ENCODE measurements around the gene SLC9A4.
"Not testable (repeated sequence)": the region's sequence is repeated elsewhere in the genome, so short reads cannot be mapped to it uniquely, and the experiment has no call there.

The SLC9A4 gene

DNA sequence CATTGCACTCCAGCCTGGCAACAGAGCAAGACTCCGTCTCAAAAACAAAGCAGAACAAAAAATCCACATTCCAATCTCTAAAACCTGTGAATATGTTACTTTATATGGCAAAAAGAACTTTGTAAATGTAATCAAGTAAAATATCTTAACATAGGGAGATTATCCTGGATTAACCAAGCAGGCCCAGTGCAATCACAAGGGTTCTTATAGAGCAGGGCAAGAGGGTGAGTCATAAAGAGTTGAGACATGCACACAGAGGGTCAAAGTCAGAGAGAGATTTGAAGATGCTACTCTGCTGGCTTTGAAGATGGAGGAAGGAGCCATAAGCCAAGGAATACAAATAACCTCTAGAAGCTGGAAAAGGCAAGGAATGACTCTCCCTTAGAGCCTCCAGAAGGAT is 85.4 kb downstream of the SLC9A4 start:
- no peak for DNase-seq

DNA sequence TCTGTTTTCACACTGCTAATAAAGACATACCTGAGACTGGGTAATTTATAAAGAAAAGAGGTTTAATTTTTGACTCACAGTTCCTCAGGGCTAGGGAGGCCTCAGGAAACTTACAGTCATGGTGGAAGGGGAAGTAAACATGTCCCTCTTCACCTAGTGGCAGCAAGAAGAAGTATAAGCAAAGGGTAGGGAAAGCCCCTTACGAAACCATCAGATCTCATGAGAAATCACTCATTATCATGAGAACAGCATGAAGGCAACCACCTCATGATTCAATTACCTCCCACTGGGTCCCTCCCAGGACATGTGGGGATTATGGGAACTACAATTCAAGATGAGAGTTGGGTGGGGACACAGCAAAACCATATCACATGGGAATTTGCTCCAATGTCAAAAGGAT is 89.5 kb downstream of the SLC9A4 start:
- DNase-seq: not testable (repeated sequence)

DNA sequence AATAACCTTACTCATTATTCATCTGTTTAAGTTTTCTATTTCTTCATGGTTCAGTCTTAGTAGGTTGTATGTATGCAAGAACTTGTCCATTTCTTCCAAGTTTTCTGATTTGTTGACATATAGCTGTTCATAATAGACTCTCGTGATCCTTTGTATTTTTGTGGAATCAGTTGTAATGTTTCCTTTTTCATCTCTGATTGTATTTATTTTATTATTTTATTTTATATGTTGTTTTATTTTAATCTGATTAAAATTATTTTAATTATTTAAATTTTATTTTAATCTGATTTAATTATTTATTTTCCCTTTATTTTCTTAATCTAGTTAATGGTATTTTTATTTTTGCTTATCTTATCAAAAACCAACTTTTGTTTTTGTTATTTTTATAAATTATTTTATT is 102.9 kb downstream of the SLC9A4 start:
- DNase-seq: no peak

DNA sequence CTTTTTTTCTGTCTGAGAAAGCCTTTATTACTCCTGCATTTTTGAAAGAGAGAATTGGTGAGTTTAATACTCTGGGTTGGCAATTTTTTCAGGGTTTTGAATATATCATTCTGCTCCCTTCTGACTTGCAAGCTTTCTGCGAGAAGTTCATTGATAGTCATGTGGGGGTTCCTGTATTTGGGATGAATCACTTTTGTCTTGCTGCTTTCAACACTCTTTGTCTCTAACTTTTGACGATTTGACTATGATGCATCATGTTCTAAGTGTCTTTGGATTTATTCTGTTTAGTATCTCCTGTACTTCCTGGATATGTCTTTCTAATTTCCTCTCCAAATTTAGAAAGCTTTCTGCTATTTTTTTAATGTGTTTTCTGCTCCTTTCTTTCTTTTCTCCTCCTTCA is 105.3 kb downstream of the SLC9A4 start:
- DNase-seq: no peak

DNA sequence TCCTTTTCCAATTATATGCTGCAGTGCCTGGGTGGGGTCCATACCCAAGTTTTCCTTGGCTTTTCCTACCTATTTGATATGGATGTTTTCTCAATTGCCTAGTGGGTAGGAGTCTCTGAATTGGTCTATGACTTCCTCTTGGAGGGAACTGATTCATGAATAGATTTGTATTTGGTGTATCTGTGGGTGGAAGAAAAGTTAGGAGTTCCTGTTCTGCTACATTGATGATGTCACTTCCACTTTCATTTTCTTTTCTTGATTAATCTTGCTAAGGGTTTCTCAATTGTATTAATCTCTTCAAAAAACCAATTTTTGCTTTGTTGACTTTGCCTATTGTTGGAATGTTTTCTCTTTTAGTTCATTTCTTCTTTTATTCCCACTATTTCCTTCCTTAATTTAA is 108.9 kb downstream of the SLC9A4 start:
- DNase-seq: no peak

DNA sequence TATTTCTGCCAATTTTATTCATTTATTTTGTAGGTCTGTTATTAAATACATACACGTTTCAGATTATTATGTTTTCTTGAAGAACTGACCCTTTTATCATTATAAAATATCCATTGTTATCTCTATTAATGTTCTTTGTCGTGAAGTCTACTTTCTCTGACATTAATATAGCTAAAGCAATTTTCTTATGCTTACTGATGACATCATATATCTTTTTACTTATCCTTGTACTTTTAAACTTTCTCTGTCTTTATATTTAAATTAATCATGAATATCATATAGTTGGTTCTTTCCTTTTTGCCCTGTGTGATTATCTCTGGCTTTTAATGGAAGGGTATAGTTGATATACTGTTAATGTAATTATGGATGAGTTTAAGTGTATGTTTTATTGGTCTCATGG is 109.8 kb downstream of the SLC9A4 start:
- DNase-seq: no peak
